ENCODE results near the gene LHFPL6.

Gene LHFPL6

DNA sequence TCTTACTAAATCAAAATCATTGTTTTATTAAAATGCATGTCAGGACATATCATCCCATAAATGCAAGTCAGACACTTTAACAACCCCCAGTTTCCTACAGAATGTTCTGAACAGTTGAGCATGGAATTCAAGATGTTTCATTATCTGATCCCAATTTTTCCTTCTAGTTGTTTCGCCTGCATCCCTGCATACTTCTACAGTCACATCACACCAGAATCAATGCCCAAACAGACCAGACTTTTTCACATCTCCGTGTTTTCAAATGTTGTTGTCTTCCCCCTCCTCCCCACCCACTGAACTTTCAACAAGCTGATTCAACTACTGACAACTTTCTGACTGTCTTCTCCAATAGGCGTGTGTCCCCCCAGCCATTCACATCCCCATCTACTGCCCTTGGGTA is 48.6 kb downstream of the LHFPL6 start:
- no peak for DNase-seq (ENCODE audit: low spot score)

DNA sequence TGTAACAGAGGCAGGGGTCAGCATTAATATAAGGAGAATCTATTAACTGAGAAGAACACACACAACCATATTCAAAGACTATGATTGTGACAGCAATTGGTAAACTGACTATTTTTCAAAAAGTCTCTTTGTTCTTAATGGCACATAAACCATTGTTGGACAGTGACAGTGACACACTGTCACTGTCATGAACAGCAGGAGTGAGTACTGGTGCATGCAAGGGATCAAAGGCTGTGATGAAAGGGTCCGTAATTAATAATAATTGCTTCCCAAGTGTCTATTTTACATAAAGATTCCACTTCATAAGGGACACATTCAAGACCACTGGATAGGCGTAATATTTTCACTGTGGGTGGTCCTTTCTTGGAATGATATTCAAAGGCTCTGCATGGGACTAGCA is 50.7 kb downstream of the LHFPL6 start:
- DNase-seq (ENCODE audit: low spot score), result no peak

DNA sequence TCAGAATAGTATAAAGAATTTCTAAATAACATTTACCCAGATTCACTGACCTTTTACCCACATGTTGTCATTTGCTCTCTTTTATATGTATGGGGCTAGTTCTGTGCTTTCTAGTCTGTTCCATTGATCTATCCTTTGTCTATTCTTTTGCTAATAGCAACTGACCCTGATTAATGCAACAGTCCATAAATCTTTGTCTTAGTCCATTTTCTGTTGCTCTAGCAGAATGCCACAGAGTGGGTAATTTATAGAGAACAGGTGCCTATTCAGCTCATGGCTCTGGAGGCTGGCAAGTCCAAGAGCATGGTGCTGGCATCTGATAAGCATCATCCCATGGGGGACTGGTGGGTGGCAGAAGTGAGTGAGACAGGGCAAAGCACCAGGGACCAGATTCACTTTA is 52.1 kb downstream of the LHFPL6 start:
- DNase-seq (ENCODE audit: low spot score), result no peak

DNA sequence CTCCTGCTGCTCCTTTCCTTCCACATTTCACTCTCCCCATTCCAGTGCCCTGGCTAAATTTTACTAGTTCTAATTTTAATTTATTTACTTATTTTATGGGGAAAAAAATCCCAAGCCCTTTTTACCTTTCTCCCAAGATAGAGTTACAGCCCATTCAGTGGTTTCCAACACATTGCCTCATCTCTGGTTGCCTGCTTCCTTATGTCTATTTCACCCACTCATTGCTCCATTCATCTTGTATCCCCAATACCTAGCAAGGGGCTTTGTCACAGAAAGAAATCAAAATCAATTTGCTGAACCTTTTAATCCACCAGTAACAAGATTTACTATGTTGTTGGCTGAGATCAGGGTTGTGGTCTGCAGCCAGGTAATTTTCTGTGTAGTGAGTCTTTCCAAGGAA is 55.9 kb downstream of the LHFPL6 start:
- DNase-seq (ENCODE audit: low spot score), result no peak

DNA sequence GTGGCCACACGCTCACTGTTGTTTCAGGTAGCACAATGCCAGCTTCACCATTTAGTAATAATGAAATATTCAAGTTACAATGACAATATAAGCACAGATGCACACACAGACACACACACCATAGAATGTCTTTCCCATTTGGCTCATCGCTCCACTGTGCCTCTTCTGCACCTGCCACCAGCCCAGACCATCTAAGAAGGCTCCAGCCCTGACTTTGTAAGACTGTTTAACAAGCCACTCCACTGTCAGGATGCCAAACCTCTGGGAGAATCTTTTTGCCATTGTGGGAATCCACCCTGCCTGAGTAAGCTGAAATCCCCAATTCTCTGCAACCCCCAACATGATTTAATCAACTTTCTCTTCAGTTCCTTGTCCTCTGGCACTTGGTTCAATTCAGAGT is 60.6 kb downstream of the LHFPL6 start:
- no peak for DNase-seq (ENCODE audit: low spot score)

DNA sequence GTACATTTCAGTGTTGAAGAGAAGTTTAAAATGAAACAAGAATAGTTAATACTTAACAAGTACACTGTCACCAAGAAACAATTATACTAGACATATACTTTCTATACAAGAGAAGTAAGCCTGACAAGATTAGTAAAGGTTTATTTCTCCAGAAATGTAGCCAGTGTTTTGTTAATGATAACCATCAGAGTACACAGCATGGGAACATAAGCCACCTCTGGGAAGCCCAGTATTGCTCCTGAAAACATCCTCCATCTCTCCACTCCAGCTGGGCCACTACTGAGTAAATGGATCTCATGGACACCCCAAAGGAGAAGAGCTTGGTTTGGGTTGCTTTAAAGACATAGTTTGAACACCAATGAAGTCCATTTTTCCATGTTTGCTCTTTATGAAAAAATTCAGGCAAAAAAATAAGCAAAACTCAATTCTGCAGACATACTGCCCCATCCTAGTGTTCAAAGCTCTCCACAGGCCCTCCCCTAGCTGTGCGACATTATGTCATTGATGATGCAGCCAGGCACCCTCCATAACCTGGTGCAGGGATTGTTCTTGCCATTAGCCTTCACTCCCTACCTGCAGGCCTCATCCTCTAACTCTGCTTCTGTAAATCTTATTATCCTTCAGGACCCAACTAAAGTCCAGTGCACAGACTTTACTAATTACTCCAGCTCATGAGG is 61.9 kb downstream of the LHFPL6 start:
- no peak for DNase-seq (ENCODE audit: low spot score)

DNA sequence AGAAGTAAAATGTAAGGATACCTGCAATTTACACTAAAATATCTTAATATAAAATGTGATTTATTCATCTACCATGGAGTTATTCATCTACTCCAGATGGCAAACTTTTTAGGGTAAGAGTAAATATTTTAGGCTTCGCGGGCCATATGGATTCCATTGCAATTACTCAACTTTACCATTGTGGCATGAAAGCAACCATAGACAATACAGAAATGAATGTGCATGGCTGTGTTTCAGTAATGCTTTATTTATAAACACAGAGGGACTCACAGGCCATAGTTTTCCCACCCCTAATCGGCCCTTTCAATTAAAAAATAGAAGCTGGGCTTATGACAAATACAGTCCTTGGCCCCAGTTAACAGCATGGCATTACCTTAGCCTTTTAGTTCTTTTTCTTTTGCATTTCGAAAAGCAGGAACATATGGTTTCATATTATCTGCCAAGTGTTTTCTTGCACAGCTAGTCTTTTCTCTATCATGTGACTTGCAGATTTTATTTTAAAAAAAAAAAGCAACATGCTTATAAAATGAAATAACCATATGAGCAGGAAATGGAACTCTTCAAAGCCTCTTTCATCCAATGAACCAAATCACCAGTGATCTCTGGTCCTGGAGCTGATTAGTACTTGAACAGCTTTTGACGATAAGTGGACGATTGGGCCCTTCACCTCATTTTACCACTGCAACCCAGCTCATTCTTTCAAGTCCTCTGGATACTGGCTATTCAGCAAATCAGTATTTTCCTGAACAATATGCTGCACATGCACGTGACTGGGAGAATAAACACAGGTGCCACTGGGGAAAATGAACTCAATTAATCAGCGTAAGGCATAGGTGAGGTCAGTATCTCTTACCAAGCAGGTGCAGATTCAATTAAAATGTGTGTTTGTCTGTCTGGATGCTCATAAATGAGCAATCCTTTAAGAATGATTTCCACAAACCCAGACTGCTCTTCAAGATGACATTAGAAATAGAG is 63.9 kb downstream of the LHFPL6 start:
- no peak for DNase-seq (ENCODE audit: low spot score)

DNA sequence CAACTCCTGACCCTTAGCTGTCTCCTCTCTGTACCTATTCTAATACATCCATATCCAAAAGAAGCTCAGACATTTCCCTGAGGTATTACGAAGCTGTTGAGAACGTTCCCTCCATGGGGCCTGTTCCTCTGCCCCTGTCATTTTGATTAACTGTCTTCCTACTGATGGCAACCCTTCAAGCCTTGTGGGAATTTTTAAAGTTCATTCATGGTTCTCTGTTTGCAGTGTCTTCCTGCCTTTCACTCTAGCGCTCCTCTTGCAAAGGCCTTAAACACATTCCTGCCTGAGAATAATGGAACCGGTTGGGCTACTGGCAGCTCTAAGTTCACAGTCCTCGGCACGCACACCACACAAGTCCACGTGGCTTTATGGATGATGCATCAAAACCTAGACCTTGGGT is 66.1 kb downstream of the LHFPL6 start:
- DNase-seq (ENCODE audit: low spot score), result no peak

DNA sequence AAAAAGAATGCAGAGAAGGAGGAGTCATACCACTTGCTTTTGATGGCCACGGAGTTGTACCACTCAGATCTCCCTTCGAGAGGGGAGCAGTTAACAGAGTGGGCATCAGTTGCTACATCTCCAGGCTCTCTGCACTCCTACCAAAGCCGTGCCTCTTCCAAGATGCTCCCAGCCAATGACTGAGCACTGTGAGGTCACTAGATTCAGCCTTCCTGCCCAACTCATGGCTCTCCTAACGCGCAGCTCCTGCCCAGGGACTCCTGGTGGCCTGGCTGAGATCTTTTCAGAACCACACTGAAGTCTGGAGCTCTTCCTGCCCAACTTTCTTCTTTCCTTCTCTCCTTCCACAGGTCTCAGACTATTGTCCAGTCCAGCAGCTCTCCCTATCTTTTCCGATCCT is 66.7 kb downstream of the LHFPL6 start:
- no peak for DNase-seq (ENCODE audit: low spot score)

DNA sequence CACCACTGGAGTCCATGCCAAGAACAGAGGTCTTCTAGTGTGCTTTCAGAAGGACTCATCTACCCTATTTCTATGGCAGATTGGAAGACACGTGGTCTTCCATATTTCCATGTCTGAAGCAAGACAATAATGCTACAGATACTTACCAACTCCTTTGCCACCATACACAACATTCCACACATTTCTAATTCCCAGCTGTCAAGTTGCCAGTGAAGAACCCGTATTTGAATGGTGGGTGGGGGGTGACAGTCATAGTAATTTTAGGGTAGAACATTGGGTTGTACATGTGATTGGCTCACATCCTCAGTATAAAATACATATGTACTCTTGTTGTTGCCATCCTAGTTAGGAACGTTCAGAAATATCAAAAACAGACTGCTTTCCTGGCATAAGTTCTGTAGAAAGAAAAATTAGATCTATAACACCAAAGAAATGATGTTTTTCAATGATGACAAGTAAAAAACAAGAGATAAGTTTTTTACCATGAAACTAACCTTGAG is 69.3 kb downstream of the LHFPL6 start:
- no peak for DNase-seq (ENCODE audit: low spot score)

DNA sequence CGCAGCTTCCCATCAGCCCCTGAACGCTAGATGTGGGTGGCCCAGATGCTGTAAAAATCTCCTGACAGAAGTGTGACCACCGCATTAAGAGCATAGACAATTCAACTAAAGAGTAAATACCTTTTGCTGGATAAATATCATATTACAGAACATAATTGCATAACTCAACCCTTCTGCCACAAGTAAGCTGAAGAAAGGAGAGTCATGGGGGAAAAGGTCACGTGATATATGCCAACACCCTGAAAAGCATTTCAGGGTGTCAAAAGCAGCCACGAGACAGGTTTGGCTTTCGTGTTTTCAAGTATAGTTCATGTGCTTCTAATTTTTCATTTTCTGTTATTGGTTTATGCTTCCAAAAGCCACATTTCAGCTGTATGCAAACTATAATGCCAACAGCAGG is 71.3 kb downstream of the LHFPL6 start:
- no peak for DNase-seq (ENCODE audit: low spot score)

DNA sequence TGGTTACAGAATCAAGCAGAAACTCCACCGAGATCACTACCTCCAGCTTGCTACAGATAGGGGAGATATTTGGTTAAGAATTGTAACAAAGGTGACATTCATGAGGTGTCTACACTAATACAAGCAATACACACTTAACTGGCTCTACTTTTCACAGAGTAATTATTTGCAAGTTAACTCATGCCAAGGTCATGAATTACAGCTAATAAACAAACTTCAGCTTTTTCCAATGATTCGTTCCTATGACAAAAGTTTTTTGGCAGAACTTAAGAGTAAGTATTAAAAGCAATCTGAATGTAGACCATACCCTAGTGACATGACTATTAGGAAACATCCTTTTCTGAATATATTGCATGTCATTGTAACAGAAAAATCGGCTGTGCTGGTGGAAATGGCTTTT is 72.1 kb downstream of the LHFPL6 start:
- no peak for DNase-seq (ENCODE audit: low spot score)

DNA sequence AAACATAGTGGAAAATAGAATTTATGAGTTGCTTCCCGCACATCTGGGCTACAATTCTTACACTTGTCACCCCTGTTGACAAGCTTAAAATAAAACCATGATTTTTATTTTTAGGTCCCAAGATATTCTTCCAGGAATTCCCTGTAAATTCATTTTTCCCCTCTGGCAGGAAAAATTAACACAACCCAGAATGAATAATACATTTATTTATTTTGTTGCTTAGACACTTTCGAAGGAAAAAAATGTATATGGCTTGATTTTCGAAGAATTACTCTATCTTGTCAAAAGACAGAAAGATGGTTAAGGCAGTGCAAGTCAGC is 74.4 kb downstream of the LHFPL6 start:
- DNase-seq (ENCODE audit: low spot score), result no peak

DNA sequence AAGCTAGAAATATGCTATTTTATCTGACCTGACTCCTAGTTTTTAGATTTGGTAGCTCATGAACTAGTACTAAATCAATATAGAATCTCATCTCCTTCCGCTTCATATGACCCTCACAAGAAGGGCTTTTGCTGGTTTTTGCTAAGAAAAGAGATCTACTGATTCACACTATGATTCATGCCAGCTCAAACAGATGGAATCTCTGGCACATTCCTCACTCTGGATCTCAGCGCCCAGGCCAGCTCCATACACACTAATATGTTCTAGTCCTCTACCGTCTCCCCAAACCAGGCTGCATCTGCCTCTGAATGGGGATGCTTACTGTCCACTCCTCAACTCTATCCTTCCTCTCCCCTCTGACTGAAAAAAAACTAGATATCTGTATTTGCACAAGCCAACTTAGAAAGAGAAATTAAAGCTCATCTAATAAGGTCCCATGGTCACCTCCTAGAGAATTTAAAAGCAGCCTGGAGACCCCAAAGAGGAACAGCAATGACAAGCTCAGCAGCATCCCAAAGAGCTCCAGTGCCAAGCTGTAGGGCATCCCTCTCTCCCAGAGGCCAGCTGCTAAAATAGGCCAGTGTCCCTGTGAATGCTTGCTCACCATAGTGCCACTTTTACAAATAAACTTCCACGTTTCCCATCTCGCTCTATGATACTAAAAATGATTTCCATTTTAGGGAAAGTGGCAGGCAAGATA is 74.9 kb downstream of the LHFPL6 start:
- DNase-seq (ENCODE audit: low spot score), result peak; percentile 87

DNA sequence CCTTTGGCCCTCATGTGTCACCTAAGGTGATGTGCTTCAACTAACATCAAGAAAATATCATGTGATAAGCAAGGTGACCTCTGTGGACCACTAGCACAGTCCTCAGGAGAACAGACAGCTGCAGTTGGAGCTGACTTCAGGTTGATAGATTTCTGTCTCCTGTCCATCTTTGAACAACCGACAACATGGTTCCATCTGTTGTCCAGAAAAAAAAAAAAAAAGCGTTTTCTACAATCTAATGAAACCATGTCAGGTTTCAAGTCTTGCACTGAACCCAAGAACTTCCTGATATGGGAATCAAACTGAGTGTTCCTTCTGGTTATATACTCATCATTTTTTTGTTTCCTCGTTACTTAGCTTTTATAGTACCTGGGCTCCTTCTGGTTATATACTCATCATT is 75.7 kb downstream of the LHFPL6 start:
- DNase-seq (ENCODE audit: low spot score), result no peak

DNA sequence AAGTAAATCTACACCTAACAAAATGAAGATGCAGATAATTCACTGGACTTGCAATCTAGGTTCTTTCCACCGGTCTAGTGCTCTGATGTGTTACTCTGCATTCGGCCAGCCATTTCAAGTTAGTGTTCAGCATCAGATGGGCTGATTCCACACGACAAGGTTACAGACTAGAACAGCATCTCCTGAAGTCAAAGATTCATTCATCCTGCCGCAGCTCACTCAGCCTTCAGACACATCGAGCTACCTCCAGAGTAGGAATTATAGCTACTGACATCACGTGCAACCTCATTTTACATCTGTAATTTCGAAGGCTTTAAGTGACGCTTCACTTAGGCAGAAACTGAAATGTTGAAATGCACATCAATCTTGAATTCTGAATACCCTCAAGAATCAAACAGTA is 76.5 kb downstream of the LHFPL6 start:
- DNase-seq (ENCODE audit: low spot score), result no peak

DNA sequence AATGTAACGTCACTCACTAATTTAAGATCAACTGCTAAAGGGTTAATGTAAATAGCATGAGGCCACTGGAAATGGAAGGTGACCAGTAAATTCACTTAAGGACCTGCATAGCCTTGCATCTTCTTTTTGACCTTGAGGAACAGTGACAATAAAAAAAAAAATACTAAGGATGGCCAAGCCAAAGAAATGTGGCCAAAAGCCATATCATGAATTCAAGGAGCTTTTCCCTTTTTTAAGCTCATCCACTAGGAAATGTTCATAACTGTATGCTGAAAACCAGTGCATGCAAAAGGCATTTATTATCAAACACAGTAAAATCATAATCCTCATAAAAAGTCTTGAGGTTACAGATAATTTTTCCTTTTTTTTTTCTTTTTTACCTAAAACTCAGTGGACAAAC is 77.5 kb downstream of the LHFPL6 start:
- no peak for DNase-seq (ENCODE audit: low spot score)

DNA sequence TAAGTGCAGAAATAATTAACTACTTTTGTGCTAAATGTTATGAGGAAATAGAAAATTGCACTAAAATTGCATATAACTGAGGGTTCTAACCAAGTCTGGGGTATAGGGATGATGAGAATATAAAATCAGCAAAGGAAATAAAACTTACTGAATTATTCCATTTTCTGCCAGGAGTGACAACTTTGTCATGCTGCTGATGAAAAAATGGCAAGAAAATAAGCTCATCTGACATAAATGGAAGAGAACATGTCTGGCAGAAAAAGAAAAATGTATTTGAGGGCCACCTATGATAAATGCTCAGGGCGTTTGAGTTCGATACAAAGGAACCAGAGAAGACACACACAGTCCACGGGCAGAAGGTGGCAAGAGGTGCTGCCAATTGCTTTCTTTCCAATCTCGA is 78.2 kb downstream of the LHFPL6 start:
- DNase-seq (ENCODE audit: low spot score), result no peak

DNA sequence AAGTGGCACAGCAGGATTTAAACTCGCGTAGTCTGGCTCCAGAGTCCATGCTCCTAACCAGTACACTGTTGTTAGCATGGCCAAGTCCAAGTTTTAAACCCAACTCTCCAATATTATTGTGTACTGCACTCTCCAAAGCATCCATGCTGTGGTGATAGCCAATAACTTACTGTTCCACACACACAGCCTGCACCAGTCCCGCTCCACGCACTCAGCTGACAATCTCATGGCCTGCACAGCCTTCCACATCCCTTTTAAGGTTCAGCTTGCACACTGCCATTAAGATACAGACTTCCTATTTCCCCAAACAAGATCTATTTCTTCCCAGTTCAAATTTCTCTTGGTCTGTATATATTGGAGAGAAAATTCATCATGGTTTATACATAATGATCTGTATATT is 80.7 kb downstream of the LHFPL6 start:
- no peak for DNase-seq (ENCODE audit: low spot score)

DNA sequence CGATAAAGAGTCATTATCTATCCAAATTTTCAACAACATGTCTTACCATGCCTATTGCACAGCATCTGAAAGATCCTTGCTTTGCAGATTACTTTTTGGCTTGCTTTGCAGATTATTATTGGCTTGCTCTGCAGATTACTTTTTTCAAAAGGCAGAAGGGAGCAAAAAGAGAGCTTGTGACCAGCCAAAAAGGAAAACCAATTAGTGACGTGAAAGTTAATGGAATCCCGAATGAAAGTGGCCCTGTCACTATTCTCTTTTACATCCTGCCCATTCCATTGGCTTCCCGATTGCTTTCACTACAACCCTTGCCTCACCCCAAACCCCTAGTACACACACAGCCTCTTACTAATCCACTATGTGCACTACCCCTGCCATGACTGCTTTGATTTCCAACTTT is 81.3 kb downstream of the LHFPL6 start:
- no peak for DNase-seq (ENCODE audit: low spot score)

DNA sequence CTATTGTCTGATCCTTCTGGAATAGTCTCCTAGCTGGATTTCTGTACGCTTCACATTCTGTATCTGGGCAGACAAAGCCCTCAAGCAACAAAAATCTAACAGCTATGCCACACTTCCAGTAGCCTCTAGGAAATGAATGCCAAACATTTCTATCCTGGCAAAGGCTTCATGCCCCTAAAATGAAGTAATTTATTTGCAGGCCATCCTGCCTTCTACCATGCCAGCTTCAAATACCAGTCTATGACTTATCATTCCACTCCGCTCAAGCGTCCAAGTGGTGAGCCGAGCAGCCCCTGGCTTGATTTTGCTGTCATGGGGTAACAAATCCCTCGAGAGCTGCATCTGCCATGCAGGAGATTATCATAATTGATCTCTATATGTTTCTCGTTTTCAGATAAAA is 86.9 kb downstream of the LHFPL6 start:
- no peak for DNase-seq (ENCODE audit: low spot score)

DNA sequence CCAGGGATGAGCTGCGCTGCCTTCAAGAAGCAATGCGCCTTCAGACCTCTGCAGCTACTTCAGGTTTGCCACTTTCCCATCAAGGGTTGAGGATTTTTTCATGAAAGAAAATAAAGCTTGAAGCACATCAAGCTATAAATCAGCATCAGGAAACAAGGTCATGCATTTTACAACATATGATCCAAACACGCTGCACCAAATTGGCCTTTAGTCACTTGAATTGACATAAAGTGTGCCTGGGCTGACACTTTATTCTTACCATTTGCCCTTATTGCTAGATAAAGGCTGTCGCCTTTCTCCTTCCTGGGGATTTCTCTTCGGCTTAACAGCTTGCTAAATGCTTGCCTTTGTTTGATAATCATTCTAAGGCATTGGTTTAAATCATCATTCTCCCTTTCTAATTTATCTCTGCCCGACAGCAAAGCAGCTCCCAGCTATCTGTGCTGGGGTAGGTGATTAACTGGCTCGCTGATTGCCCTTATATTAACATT is 87.7 kb downstream of the LHFPL6 start:
- DNase-seq (ENCODE audit: low spot score), result no peak

DNA sequence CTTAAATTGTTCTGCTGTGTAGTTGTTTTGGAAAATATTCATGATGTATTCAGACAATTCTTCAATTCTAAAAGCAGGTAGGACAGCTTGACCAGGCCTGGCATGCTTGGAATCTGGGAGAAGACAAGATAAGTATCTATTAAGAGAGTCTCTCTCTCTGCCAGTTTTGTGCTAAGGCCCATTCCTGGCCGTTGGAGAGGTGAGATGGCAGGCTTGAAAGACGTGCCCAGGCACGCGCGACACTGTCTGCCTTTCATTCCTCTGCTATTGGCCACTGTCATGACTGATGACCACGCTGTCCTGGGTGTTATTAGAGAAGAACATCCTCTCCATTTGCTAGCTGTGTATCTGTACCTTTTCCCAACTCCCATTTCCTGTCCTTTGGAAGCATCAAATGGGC is 90.3 kb downstream of the LHFPL6 start:
- no peak for DNase-seq (ENCODE audit: low spot score)
